ENCODE results near the gene MACO1.

MACO1 gene

DNA sequence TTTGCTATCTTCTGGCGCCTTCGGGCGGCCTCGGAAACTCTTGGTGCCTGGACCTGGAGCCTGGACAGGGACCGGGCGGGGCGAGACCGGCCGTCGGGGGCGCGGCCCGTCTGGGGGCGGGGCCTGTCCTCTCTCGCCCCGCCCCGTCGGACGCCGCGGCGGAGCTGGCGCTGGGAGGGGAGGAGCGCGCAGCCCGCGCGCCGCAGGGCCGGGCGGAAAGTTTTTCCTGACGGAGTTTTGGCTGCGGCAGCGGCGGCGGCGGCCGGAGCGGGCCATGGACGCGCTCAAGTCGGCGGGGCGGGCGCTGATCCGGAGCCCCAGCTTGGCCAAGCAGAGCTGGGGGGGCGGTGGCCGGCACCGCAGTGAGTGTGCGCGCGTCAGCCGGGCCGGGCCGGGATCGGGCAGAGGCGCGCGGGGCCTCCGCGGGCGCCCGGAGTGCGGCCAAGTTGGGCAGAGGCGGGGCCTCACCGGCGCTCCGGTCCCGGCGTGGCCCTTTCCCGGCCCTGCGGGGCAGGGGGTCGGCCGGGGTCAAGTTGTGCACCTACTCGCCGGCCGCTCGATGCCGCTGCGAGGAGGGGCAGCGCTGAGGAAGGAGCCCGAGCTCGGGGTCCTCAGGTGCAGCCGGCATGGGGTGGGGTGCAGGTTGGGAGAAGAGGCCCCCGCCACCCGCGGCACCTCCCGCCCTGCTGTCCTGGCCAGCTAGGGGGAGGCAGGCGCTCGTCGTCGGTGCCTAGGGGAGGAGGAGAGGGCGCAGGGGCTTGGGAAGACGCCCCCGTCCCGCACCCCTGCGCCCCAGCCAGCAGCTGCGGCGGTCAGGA lies 112.9 kb downstream of the MACO1 start, which contains the start of gene LDLRAP1:
TSS of gene LDLRAP1 (plus strand) at position 182 of the 818 bp plus-strand sequence. CDS start at position 275, 93 bp downstream.
- peak in 1 of 2 donors; percentile 50 for DNase-seq (ENCODE audit: low read depth in 2 of 2)

DNA sequence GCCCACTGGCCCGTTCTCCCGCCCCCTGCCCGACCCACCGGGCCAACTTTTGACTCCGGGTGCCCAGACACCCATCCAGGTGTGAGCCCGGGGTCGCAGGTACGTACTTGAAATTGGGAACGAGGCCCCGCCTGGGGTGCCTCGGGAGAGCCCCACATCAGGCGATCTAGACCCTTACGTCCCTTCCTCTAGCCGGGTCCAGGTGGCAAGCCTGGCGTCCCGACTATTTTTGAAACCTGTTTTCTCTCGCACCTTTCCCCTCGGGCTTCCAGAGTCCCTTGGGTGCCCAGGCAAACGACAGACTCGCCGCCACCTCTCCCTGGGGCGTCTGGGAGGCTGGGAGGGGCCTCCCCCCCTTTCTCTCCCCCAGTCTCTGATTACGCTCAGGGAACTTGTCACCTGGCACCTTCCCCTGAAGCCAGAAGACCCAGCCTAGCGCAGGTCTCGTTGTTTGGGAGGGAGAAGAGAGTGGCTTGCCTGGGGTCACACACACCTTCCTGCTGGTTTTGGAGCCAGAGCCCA lies 113.6 kb downstream of the MACO1 start:
- no peak for DNase-seq (ENCODE audit: low read depth in 2 of 2)

DNA sequence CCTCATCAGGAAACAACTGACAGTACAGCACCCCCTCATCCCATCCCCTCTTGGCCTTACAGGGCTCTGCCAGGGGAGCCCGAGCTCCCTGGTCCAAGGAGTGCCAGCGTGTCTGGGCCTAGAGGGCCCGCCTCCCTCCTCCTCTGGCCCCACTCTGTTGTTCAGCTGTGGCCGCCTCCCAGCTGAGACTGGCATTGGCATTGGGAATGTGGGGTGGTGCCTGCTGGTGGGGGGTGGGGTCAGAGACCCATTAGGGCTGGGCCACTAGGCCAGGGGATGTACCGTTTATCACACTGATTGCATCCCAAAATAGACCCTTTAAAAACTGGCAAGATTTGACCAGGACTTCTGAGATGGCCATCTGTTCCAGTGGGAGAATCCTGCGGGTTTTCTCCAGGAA lies 114.1 kb downstream of the MACO1 start:
- no peak for DNase-seq (ENCODE audit: low read depth in 2 of 2)

DNA sequence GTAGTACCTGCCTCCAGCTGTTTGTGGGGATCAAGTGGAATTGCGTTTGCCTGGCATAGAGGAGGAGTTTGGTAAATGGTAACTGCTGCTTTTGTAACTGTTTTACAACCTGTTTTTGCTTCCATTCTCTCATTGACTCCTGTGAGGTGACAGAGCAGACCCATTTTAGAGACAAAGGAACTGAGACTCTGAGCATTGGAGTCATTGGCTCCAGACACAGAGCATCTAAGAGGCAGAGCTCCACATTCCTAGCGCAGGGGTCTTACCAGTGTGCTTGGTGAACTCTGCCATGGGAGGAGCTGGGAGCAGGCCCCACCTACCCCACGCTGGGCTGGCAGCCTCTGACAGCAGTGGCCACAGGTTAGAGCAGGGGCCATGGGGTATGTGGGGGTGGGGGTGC lies 115.1 kb downstream of the MACO1 start:
- DNase-seq (ENCODE audit: low read depth in 2 of 2), result no peak

DNA sequence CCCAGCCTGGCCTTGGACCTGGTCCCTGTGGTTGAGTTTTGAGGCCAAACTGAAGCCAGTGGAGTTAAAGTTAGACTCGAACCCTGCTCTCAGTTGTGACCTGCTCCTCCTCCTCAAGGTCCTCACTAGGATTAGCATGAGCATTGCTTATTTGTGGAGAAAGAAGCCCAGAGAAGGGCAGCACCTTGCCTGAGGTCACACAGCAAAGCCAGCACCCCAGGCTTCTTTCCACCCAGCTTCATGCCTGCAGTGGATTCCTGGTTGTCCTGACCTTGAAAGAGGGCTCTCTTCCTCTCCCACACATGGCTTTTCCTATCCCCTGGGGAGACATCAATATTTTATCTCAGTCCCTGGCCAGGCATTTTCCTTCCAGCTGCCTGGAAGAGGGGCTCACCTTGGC lies 115.5 kb downstream of the MACO1 start:
- DNase-seq (ENCODE audit: low read depth in 2 of 2), result no peak

DNA sequence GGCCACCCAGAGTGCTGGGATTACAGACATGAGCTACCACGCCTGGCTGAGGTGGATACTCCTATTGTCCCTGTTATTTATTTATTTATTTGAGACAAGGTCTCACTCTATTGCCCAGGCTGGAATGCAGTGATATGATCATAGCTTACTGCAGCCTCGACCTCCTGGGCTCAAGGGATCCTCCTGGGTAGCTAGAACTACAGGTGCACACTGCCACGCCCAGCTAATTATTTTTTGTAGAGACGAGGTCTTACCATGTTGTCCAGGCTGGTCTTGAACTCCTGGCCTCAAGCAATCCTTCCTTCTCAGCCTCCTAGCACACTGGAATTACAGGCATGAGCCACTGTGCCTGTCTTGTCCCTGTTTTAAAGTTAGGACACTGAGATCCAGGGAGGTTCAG lies 117.9 kb downstream of the MACO1 start:
- DNase-seq (ENCODE audit: low read depth in 2 of 2), result no peak

DNA sequence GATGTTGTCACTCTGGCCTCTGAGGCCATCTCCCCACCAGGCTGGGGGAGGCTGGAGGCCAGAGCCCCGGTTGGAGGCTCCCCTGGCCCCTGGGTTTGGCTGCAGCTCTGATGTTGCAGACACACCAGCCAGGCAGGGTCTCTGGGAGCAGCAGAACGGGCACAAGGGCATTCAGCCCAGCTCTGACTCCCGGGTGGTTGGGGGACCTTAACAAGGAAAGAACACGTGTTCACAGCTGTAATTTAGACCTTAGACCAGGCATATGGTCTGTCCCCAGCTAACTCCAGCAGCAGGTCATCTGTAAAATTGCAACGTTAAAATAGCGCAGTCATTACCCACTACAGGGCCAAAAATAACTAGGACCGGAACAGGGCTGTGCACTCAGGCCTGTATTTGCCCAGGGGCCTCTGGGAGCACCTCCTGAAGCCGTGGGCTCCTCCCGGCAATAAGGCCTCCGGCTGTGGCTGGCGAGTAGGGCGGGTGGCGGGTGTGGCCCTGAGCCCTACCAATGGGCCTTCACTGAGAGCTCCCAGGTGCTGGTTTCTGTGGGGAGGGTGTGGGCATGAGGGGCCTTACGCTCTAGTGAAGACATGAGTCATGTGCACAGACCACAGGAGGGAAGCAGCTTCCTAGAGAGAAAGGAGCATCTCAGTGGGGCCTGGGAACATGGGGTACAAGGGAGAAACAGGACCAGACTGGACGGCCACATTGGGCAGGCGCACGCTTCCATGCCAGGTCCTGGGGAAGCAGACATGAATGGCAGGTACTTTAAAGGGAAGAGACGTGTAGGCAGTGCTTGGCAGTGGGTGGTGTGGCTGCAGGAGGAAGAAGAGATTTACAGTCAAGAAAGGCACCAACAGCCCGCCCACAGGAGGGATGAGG lies 118.8 kb downstream of the MACO1 start:
- DNase-seq (ENCODE audit: low read depth in 2 of 2), result peak; percentile 55 to 65

Measured in stimulated activated CD8-positive, alpha-beta memory T cell treated with anti-CD3 and anti-CD28 coated beads, Interleukin-7, amount 100 ng/mL, for 4 hours (primary cell).